GM12872 (cell line): ENCODE data around the gene TMEM185B.

Experiments used
- CTCF ChIP-seq: IDR thresholded peaks from 3 replicates; pipeline ENCODE4 v1.5.1; 2011; ENCODE audit warnings: low read depth, mild to moderate bottlenecking, low read length, moderate library complexity; ENCODE audit not compliant: insufficient read depth

Gene TMEM185B

GRCh38 chr2:120203251-120204021 lies 19.8 kb downstream of the TMEM185B start:
- no peak for TF ChIP-seq CTCF

GRCh38 chr2:120195553-120195952 lies 27.6 kb downstream of the TMEM185B start:
- no peak for TF ChIP-seq CTCF

GRCh38 chr2:120192280-120192679 lies 30.9 kb downstream of the TMEM185B start:
- no peak for TF ChIP-seq CTCF

- TF ChIP-seq CTCF = no peak
These were observed 34.0 kb downstream of the TMEM185B start for GRCh38 chr2:120189189-120189588.

- TF ChIP-seq CTCF = 0 out of 3 replicates have a peak, but pooled peaks have one; percentile 4
These were observed 41.1 kb downstream of the TMEM185B start for GRCh38 chr2:120182019-120182560.

- TF ChIP-seq CTCF = no peak
These were observed 43.1 kb downstream of the TMEM185B start for GRCh38 chr2:120180066-120180465.

GRCh38 chr2:120179396-120179795 lies 43.8 kb downstream of the TMEM185B start:
- no peak for TF ChIP-seq CTCF
